SW480 (cell line): Measurements from ENCODE around the gene DPYSL3.
"Not testable (repeated sequence)": the region's sequence is repeated elsewhere in the genome, so short reads cannot be mapped to it uniquely, and the experiment has no call there.

ENCODE experiments used
- DNase-seq: peaks from one replicate; pipeline ENCODE4 v3.0.0-alpha.2; 2016; ENCODE audit warnings: low spot score

DPYSL3 gene

GRCh38 chr5:147369742-147370374 is 140.0 kb downstream of the DPYSL3 start:
- DNase-seq: peak; percentile 43

GRCh38 chr5:147367381-147367780 is 142.5 kb downstream of the DPYSL3 start:
- DNase-seq: not testable (repeated sequence)

- no peak for DNase-seq
These were observed 148.3 kb downstream of the DPYSL3 start for GRCh38 chr5:147361441-147362175.

GRCh38 chr5:147360816-147361215 is 149.1 kb downstream of the DPYSL3 start:
- DNase-seq: no peak

- no peak for DNase-seq
These were observed 150.3 kb downstream of the DPYSL3 start for GRCh38 chr5:147359581-147359980.

- no peak for DNase-seq
These were observed 150.8 kb downstream of the DPYSL3 start for GRCh38 chr5:147359101-147359500.

- DNase-seq: no peak
These were observed 160.6 kb downstream of the DPYSL3 start for GRCh38 chr5:147349241-147349640.

GRCh38 chr5:147348451-147348850 is 161.4 kb downstream of the DPYSL3 start:
- DNase-seq: no peak

- no peak for DNase-seq
These were observed 161.8 kb downstream of the DPYSL3 start for GRCh38 chr5:147348046-147348445.

- no peak for DNase-seq
These were observed 163.8 kb downstream of the DPYSL3 start for GRCh38 chr5:147346006-147346561.

- no peak for DNase-seq
These were observed 165.0 kb downstream of the DPYSL3 start for GRCh38 chr5:147344861-147345260.

GRCh38 chr5:147341345-147341744 is 168.5 kb downstream of the DPYSL3 start:
- DNase-seq: no peak

- no peak for DNase-seq
These were observed 168.9 kb downstream of the DPYSL3 start for GRCh38 chr5:147340941-147341340.
